Tibial nerve (tissue), 4 donors: ENCODE measurements around the gene SMCO2. TPM values are rescaled to one million over a fixed set of nuclear protein-coding genes. Genes with fewer than 3 reads are reported as not detected.

ENCODE experiments used
- DNase-seq, 2 donors: peaks; one replicate each; pipeline ENCODE4 v3.0.0-alpha.2; 2019; ENCODE audit warnings: low spot score in 2 of 2
- H3K27ac ChIP-seq, 4 donors: fragments of 200-600 bp; sonication (generic) in 3 of 4; one replicate each; pipeline ENCODE4 v1.5.1; 2017 to 2019; ENCODE audit warnings: mild to moderate bottlenecking in 1 of 4
- H3K27me3 ChIP-seq, 2 donors: fragments of 200-600 bp; sonication (generic) in 1 of 2; one replicate each; pipeline versions ENCODE4 v1.5.1 to v1.6.0; 2017 to 2019
- H3K36me3 ChIP-seq, 3 donors: fragments of 200-600 bp; sonication (generic); one replicate each; pipeline ENCODE4 v1.5.1; 2018 to 2019
- H3K4me1 ChIP-seq, 4 donors: fragments of 200-600 bp; sonication (generic) in 3 of 4; one replicate each; pipeline ENCODE4 v1.5.1; 2017 to 2019
- H3K4me3 ChIP-seq, 4 donors: fragments of 200-600 bp; sonication (generic) in 3 of 4; one replicate each; pipeline ENCODE4 v1.5.1; 2017 to 2019; ENCODE audit warnings: mild to moderate bottlenecking in 1 of 4, moderate library complexity in 1 of 4
- H3K9me3 ChIP-seq, 4 donors: fragments of 200-600 bp; sonication (generic) in 3 of 4; one replicate each; pipeline ENCODE4 v1.5.1; 2017 to 2019
- EP300 ChIP-seq, 2 donors: sonication (generic); formaldehyde crosslinking; IDR thresholded peaks; one replicate each; pipeline ENCODE4 v1.6.1; 2017; ENCODE audit warnings: antibody characterized with exemption in 2 of 2, mild to moderate bottlenecking in 1 of 2
- POLR2A ChIP-seq, 2 donors: fragments of 450-650 bp; IDR thresholded peaks; one replicate each; pipeline ENCODE4 v1.6.1; 2017; ENCODE audit warnings: antibody characterized with exemption in 2 of 2, mild to moderate bottlenecking in 2 of 2, moderate library complexity in 2 of 2
- WGBS, 2 donors: methylation state at CpG; one replicate each; pipeline ENCODE4 v1.1.5; 2018; 5-methylcytosine and 5-hydroxymethylcytosine counted together
- total RNA-seq, 4 donors: library from RNA; depleted of rRNA; stranded (reverse); fragments of >200 nt; gene quantifications; one replicate each; pipeline ENCODE4 v1.1.0, GENCODE V29; 2016
- TF ChIP-seq, protein P1 (sequence below), 5 experiments: fragments of 200-600 bp in 3 of 5; fragments of 450-650 bp in 2 of 5; sonication (generic) in 3 of 5; IDR thresholded peaks; one replicate each; pipeline ENCODE4 v1.5.1; 2016 to 2019; ENCODE audit warnings: antibody characterized with exemption in 5 of 5, mild to moderate bottlenecking in 3 of 5, moderate library complexity in 2 of 5

The SMCO2 gene
- total RNA-seq, 4 donors from 2014 or later, result not detected

DNA sequence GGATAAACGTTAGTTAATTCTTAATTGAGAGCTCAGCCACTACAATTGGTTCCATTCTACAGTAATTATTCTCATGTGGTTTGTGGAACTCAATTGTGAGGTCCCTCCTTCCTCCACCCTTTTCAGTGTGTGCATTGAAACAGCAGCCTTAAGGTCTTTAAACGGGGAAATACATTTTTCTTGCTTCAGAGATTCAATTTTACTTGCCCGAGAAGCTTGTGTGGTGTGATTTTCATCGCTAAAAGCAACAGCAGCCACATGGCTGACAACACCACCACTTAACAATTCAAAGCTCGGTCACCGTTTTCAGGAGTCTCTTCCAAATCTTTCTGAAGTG is 76.7 kb downstream of the SMCO2 start:
- WGBS, 2 donors, result 0 to 1% methylated on average over 6 of the region's 6 CpGs
- Histone ChIP-seq H3K27ac (peak overlapping the region; percentile 79 to 96 (median 90)), H3K4me3 (peak overlapping the region; percentile 75 to 90 (median 82)), H3K36me3 (no peaks in the 10 kb centered on the region), H3K27me3 (no peaks in the 10 kb centered on the region), H3K9me3 (no peaks in the 10 kb centered on the region), H3K4me1 (peaks cover 0 to 34% (median 6%) of the 10 kb centered on the region in 4 donors)
- TF ChIP-seq, protein P1, sequence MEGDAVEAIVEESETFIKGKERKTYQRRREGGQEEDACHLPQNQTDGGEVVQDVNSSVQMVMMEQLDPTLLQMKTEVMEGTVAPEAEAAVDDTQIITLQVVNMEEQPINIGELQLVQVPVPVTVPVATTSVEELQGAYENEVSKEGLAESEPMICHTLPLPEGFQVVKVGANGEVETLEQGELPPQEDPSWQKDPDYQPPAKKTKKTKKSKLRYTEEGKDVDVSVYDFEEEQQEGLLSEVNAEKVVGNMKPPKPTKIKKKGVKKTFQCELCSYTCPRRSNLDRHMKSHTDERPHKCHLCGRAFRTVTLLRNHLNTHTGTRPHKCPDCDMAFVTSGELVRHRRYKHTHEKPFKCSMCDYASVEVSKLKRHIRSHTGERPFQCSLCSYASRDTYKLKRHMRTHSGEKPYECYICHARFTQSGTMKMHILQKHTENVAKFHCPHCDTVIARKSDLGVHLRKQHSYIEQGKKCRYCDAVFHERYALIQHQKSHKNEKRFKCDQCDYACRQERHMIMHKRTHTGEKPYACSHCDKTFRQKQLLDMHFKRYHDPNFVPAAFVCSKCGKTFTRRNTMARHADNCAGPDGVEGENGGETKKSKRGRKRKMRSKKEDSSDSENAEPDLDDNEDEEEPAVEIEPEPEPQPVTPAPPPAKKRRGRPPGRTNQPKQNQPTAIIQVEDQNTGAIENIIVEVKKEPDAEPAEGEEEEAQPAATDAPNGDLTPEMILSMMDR (IDR thresholded peaks at IDR 0.05), result no peak
- TF ChIP-seq EP300 (IDR thresholded peaks at IDR 0.05), result no peak
- no peak for TF ChIP-seq POLR2A (IDR thresholded peaks at IDR 0.05)
- DNase-seq, result no peak

DNA sequence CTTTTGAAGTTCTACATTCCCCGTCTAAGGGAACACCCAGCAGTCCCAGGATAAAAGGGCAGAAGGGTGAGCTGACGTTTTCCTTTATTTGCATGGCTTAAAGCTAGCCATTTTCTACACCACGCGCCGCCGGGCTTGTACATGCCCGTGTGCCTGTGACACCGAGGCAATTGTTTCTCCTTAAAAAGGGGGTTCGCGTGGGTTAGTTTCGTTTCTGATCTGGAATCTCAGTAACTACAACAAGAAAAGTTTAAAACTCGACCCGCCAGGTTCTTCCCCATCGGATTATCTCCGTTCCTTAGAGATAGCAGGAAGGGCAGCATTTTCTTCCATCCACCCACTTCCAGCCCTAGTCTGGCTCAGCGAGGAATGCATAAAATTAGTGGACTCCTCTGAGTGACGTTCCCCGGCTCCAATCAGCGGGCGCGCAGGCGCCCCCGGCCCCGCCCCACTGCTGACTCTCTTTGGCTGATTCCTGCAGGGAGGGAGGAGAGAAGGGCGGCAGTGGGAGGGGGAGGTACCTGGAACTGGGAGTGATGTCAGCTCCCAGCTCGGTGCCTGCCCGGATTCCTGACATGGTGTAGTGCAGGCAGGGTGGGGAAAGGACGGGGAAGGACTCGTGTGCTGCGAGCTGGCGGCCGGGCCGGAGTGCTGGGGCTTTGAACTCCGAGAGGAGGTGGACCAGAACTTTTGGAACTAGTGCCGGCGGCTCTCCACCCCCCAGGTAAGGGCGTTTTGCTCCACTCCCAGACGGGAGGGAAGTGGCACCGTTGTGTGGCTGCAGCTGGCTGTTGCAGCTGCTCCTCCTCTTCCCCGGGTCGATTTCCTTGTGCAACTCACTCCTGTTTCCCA is 77.3 kb downstream of the SMCO2 start, which contains the start of gene PPFIBP1:
Gene PPFIBP1 (plus strand): TSS at position 565 of the 852 bp plus-strand sequence. CDS start 109,191 bp downstream, outside the sequence.
- H3K27me3 ChIP-seq, result no peaks in the 10 kb centered on the region
- no peaks in the 10 kb centered on the region for H3K36me3 ChIP-seq
- WGBS, 2 donors, result 0 to 1% methylated on average over 39 to 41 of the region's 41 CpGs
- DNase-seq, result peak; percentile 99 to 100
- H3K9me3 ChIP-seq, result no peaks in the 10 kb centered on the region
- peak within 1 kb of the TSS; percentile 79 to 96 (median 90) for H3K27ac ChIP-seq
- H3K4me3 ChIP-seq, result peak within 1 kb of the TSS; percentile 75 to 90 (median 82)
- H3K4me1 ChIP-seq, result peaks cover 0 to 34% (median 6%) of the 10 kb centered on the region in 4 donors
- TF ChIP-seq, protein P1 (IDR thresholded peaks at IDR 0.05), result peak in 1 of 5 experiments; percentile 28
- TF ChIP-seq EP300 (IDR thresholded peaks at IDR 0.05) (peak in 1 of 2 donors; percentile 93), POLR2A (IDR thresholded peaks at IDR 0.05) (peak; percentile 62 to 91)

DNA sequence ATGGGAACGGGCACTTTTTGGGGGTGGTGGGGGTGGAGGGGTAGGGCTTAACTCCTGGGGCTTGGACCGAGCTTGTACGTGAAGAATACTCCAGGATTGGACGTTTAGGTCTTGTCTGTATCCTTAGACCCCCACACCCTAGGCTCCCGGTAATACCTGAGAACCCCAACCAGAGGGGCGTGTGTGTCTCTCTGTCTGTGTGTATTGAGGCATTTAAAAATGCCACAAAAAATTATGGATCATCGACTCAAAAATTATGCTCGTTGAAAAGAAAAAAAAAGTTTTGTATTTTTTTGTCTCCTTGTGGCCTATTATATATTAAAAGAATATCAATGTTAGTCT is 77.9 kb downstream of the SMCO2 start:
- WGBS, 2 donors, result 0% methylated on average over 8 of the region's 8 CpGs
- no peaks in the 10 kb centered on the region for H3K9me3 ChIP-seq
- no peaks in the 10 kb centered on the region for H3K36me3 ChIP-seq
- H3K27ac ChIP-seq, result peak overlapping the region; percentile 79 to 96 (median 90)
- H3K27me3 ChIP-seq, result no peaks in the 10 kb centered on the region
- peaks cover 0 to 34% (median 6%) of the 10 kb centered on the region in 4 donors for H3K4me1 ChIP-seq
- H3K4me3 ChIP-seq, result peak overlapping the region; percentile 75 to 90 (median 82)
- TF ChIP-seq, protein P1 (IDR thresholded peaks at IDR 0.05), result no peak
- TF ChIP-seq POLR2A (IDR thresholded peaks at IDR 0.05), result no peak
- TF ChIP-seq EP300 (IDR thresholded peaks at IDR 0.05), result no peak
- no peak for DNase-seq

DNA sequence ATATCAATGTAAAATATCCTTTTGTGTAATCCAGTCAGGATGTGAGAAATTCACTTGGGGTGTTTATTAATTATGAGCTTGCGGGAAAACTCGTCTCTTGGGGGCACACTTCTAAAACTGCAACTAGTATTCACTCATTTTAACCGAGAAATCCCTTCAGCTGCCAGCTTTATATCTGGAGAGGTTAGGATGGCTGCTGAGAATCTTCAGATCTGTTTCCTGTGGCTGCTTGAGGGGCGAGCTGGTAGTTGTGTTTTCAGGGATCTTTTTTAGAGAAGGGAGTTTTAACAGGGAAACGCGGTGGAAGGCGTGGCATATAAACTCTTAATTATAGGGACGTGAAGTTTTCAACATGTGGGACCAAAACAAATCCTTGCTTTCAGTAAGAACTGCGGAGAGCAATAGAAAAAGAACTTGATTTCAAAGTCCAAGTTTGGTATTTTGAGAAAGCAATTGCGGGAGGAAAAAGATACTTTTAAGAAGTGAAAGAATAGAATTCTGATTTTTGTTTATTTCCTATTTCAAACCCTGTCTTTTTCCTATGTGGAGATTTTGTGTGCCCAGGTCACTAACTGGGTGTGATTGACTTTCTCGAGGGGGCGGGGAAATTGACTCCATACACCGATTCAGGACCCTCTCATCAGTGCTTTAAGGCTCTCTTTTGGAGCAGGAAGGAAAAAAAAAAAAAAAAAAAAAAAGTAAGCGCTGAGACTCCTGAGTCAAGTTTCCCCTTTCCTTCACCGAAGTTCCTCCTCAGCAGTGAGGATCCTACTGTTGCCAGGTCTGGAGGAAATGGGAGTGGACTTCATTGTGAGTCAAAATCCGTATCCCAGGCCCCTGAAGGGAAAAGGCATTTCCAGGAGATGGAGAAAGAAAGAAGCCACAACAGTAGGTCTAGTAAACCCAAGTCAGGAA is 78.6 kb downstream of the SMCO2 start:
- 1% methylated on average over 16 of the region's 16 CpGs for WGBS, 2 donors
- DNase-seq, result peak in 1 of 2 donors; percentile 35
- Histone ChIP-seq H3K4me3 (peak overlapping the region; percentile 75 to 90 (median 82)), H3K27me3 (no peaks in the 10 kb centered on the region), H3K27ac (peak overlapping the region; percentile 79 to 96 (median 90)), H3K4me1 (peaks cover 0 to 34% (median 6%) of the 10 kb centered on the region in 4 donors), H3K36me3 (no peaks in the 10 kb centered on the region), H3K9me3 (no peaks in the 10 kb centered on the region)
- TF ChIP-seq POLR2A (IDR thresholded peaks at IDR 0.05) (no peak), EP300 (IDR thresholded peaks at IDR 0.05) (peak in 1 of 2 donors; percentile 35)
- TF ChIP-seq, protein P1 (IDR thresholded peaks at IDR 0.05), result peak in 1 of 5 experiments; percentile 19
